HUES48 (cell line): ENCODE measurements around the gene MROH2A.

Source experiments
- H3K27ac ChIP-seq: one replicate; pipeline ENCODE4 v1.7.0; 2013; ENCODE audit warnings: low read depth, low read length, inconsistent platforms
- H3K27me3 ChIP-seq: 2 replicates; pipeline ENCODE4 v1.6.1; 2013; ENCODE audit warnings: mild to moderate bottlenecking, low read length; ENCODE audit not compliant: control insufficient read depth, insufficient read depth
- H3K36me3 ChIP-seq: 2 replicates; pipeline ENCODE4 v1.6.1; 2013; ENCODE audit warnings: low read length; ENCODE audit not compliant: control insufficient read depth, insufficient read depth
- H3K4me1 ChIP-seq: 2 replicates; pipeline ENCODE4 v1.6.1; 2013; ENCODE audit warnings: mild to moderate bottlenecking, low read length; ENCODE audit not compliant: control insufficient read depth, insufficient read depth
- H3K4me3 ChIP-seq: 2 replicates; pipeline ENCODE4 v1.5.1; 2013; ENCODE audit warnings: mild to moderate bottlenecking, low read depth, low read length
- H3K9ac ChIP-seq: 2 replicates; pipeline ENCODE4 v1.6.1; 2013; ENCODE audit warnings: mild to moderate bottlenecking, low read depth, low read length, moderate library complexity
- H3K9me3 ChIP-seq: 2 replicates; pipeline ENCODE4 v1.6.1; 2013; ENCODE audit warnings: low read length; ENCODE audit not compliant: control insufficient read depth, insufficient read depth

Gene MROH2A

DNA sequence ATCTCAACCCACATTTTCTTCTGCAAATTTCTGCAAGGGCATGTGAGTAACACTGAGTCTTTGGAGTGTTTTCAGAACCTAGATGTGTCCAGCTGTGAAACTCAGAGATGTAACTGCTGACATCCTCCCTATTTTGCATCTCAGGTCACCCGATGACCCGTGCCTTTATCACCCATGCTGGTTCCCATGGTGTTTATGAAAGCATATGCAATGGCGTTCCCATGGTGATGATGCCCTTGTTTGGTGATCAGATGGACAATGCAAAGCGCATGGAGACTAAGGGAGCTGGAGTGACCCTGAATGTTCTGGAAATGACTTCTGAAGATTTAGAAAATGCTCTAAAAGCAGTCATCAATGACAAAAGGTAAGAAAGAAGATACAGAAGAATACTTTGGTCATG, 10.1 kb upstream of the MROH2A start:
- Histone ChIP-seq H3K4me3 (no peak overlapping the region), H3K9ac (no peak overlapping the region), H3K27me3 (no peaks in the 10 kb centered on the region), H3K9me3 (no peaks in the 10 kb centered on the region), H3K36me3 (no peaks in the 10 kb centered on the region), H3K27ac (no peak overlapping the region), H3K4me1 (no peaks in the 10 kb centered on the region)

GRCh38 chr2:233769260-233769659, 8.9 kb upstream of the MROH2A start:
- H3K27me3 ChIP-seq = no peaks in the 10 kb centered on the region
- no peaks in the 10 kb centered on the region for H3K9me3 ChIP-seq
- no peak overlapping the region for H3K27ac ChIP-seq
- H3K4me3 ChIP-seq = no peak overlapping the region
- no peaks in the 10 kb centered on the region for H3K36me3 ChIP-seq
- H3K4me1 ChIP-seq = no peaks in the 10 kb centered on the region
- no peak overlapping the region for H3K9ac ChIP-seq

DNA sequence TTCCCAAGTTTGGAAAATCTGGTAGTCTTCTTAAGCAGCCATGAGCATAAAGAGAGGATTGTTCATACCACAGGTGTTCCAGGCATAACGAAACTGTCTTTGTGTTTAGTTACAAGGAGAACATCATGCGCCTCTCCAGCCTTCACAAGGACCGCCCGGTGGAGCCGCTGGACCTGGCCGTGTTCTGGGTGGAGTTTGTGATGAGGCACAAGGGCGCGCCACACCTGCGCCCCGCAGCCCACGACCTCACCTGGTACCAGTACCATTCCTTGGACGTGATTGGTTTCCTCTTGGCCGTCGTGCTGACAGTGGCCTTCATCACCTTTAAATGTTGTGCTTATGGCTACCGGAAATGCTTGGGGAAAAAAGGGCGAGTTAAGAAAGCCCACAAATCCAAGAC, 6.0 kb upstream of the MROH2A start:
- Histone ChIP-seq H3K4me3 (no peak overlapping the region), H3K9ac (no peak overlapping the region), H3K9me3 (peaks cover 13% of the 10 kb centered on the region), H3K27ac (no peak overlapping the region), H3K36me3 (no peaks in the 10 kb centered on the region), H3K27me3 (no peaks in the 10 kb centered on the region), H3K4me1 (no peaks in the 10 kb centered on the region)

DNA sequence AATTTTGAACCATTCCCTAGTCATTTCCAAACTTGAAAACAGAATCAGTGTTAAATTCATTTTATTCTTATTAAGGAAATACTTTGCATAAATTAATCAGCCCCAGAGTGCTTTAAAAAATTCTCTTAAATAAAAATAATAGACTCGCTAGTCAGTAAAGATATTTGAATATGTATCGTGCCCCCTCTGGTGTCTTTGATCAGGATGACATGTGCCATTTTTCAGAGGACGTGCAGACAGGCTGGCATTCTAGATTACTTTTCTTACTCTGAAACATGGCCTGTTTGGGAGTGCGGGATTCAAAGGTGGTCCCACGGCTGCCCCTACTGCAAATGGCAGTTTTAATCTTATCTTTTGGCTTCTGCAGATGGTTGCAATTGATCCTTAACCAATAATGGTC, 5.5 kb upstream of the MROH2A start:
- no peaks in the 10 kb centered on the region for H3K27me3 ChIP-seq
- no peaks in the 10 kb centered on the region for H3K4me1 ChIP-seq
- no peaks in the 10 kb centered on the region for H3K36me3 ChIP-seq
- H3K4me3 ChIP-seq = no peak overlapping the region
- H3K27ac ChIP-seq = no peak overlapping the region
- H3K9me3 ChIP-seq = peaks cover 17% of the 10 kb centered on the region
- H3K9ac ChIP-seq = no peak overlapping the region

DNA sequence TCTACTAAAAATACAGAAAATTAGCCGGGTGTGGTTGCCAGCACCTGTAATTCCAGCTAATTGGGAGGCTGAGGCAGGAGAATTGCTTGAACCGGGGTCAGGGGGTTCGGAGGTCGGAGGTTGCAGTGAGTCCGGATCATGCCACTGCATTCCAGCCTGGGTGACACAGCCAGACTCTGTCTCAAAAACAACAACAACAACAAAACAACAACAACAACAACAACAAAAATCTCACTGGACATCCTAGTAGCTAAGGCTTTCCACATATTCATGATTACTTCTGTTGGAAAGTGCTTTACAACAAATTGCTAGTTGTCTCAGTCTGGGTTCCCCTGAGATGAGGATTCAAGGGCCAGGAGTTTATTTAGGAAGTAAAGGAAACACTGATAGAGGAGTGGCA, 4.3 kb upstream of the MROH2A start:
- H3K36me3 ChIP-seq = no peaks in the 10 kb centered on the region

DNA sequence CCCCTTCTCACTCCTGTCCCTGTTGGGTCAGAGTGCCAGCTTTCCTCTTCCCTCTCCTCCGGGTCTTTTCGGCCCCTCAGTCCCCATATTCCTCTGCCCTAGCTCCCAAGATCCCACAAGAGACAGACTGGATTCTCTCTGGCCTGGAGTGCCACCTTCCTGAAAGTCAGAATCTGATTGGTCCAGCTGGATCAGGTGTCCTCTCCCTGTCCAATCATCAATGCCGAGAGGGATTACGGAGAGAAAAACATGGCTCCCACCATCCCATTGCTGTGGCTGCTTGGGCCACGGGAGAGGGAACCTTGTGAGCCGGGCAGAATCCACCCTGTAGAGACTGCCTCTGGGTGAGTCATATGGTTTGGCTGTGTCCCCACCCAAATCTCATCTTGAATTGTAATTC, 2.7 kb upstream of the MROH2A start:
- H3K4me1 ChIP-seq = no peaks in the 10 kb centered on the region
- H3K9ac ChIP-seq = no peak overlapping the region
- H3K27ac ChIP-seq = no peak overlapping the region
- no peak overlapping the region for H3K4me3 ChIP-seq
- no peaks in the 10 kb centered on the region for H3K27me3 ChIP-seq
- no peaks in the 10 kb centered on the region for H3K36me3 ChIP-seq
- H3K9me3 ChIP-seq = peaks cover 24% of the 10 kb centered on the region

More for the DNA sequence above, 4.3 kb upstream of the MROH2A start:
- H3K4me1 ChIP-seq = no peaks in the 10 kb centered on the region
- no peak overlapping the region for H3K27ac ChIP-seq
- no peaks in the 10 kb centered on the region for H3K27me3 ChIP-seq
- H3K9me3 ChIP-seq = peaks cover 17% of the 10 kb centered on the region
- no peak overlapping the region for H3K4me3 ChIP-seq
- no peak overlapping the region for H3K9ac ChIP-seq

DNA sequence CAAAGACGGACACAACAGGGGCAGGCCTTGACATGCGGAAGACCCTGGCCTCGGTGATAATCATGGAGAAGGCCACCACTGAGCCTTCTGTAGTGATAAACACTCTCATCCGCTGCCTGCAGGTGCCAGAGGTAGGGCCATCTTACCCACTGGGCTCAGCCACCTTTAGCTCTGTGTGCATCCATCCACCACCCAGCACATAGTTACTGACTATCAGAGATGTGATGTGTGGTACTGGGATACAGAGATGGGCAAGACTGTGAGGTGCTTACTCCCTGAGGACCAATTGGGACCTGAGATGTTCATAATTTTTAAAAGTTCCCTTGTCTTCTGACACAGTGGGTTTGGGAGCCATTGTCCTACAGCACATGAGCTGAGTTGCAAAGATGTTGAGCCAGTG, 1.6 kb downstream of the MROH2A start:
- Histone ChIP-seq H3K27me3 (no peaks in the 10 kb centered on the region), H3K9ac (no peak overlapping the region), H3K27ac (no peak overlapping the region), H3K9me3 (peaks cover 26% of the 10 kb centered on the region), H3K36me3 (no peaks in the 10 kb centered on the region), H3K4me1 (no peaks in the 10 kb centered on the region), H3K4me3 (no peak overlapping the region)

DNA sequence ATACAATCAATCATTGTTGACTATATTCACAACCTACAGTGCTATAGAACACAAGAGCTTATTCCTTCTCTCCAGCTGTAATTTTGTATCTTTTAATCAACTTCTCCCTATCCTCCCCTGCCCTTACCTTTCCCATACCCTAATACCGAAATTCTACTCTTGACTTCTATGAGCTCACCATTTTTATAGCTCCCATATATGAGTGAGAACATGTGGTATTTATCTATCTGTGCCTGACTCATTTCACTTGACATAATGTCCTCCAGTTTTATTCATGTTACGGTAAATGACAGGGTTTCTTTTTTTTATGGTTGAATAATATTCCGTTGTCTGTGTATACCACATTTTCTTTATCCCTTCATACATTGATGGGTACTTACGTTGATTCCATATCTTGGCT, 2.6 kb downstream of the MROH2A start:
- Histone ChIP-seq H3K36me3 (no peaks in the 10 kb centered on the region), H3K9me3 (peaks cover 21% of the 10 kb centered on the region), H3K9ac (no peak overlapping the region), H3K27me3 (no peaks in the 10 kb centered on the region), H3K4me1 (no peaks in the 10 kb centered on the region), H3K4me3 (no peak overlapping the region), H3K27ac (no peak overlapping the region)

DNA sequence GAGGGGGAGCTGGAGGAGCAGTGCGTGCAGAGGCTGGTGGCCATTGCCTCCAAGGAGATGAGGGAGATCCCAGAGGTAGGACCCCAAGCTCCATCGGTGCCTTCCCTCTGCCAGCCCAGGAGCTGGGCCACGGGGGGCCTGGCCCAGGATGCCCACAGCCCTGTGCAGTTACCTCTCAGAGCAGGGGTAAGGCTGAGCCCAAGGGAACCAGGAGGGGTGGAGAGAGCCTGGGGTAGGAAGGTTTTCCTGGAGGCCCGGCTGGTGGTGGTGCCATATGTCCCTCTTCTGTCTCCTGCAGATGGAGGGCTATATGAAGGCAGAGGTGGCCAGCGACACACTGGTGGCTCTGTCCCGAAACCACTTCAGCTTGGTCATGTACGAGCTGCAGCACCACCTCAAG, 11.4 kb downstream of the MROH2A start:
- H3K27me3 ChIP-seq = no peaks in the 10 kb centered on the region
- no peak overlapping the region for H3K4me3 ChIP-seq
- H3K9ac ChIP-seq = no peak overlapping the region
- H3K4me1 ChIP-seq = no peaks in the 10 kb centered on the region
- no peak overlapping the region for H3K27ac ChIP-seq
- H3K36me3 ChIP-seq = no peaks in the 10 kb centered on the region
- no peaks in the 10 kb centered on the region; the same call in 1 of the 2 replicates for H3K9me3 ChIP-seq

- no peak overlapping the region for H3K4me3 ChIP-seq
- H3K9me3 ChIP-seq = no peaks in the 10 kb centered on the region
- H3K27ac ChIP-seq = no peak overlapping the region
- no peaks in the 10 kb centered on the region for H3K36me3 ChIP-seq
- H3K4me1 ChIP-seq = no peaks in the 10 kb centered on the region
- H3K9ac ChIP-seq = no peak overlapping the region
- no peaks in the 10 kb centered on the region for H3K27me3 ChIP-seq
Observed at GRCh38 chr2:233791151-233791882, 13.2 kb downstream of the MROH2A start.

- H3K27ac ChIP-seq = no peak overlapping the region
- H3K4me1 ChIP-seq = no peaks in the 10 kb centered on the region
- H3K36me3 ChIP-seq = no peaks in the 10 kb centered on the region
- H3K9me3 ChIP-seq = no peaks in the 10 kb centered on the region
- no peak overlapping the region for H3K4me3 ChIP-seq
- H3K27me3 ChIP-seq = no peaks in the 10 kb centered on the region
- H3K9ac ChIP-seq = no peak overlapping the region
Observed at GRCh38 chr2:233791883-233792329, 13.8 kb downstream of the MROH2A start.
